Neural progenitor cell (in vitro differentiated cells): ENCODE data around the gene GAL3ST2. TPM values are rescaled to one million over a fixed set of nuclear protein-coding genes. Genes with fewer than 3 reads are reported as not detected.

Experiments used
- DNase-seq: peaks from one replicate; pipeline ENCODE4 v3.0.0-alpha.2; 2016; ENCODE audit warnings: low spot score
- H2AFZ ChIP-seq: fragments of 200-600 bp; sonication (generic); replicated peaks from 2 replicates; pipeline ENCODE4 v1.6.1; 2016; ENCODE audit warnings: antibody characterized with exemption
- H3F3A ChIP-seq: fragments of 200-600 bp; sonication (generic); 2 replicates; pipeline ENCODE4 v1.6.1; 2016; ENCODE audit warnings: antibody characterized with exemption, low read depth
- H3K27ac ChIP-seq: fragments of 200-600 bp; sonication (generic); 2 replicates; pipeline ENCODE4 v1.5.1; 2016; ENCODE audit warnings: mild to moderate bottlenecking
- H3K27me3 ChIP-seq: fragments of 200-600 bp; sonication (generic); 2 replicates; pipeline ENCODE4 v1.6.1; 2016; ENCODE audit warnings: mild to moderate bottlenecking, moderate library complexity
- H3K36me3 ChIP-seq: fragments of 200-600 bp; sonication (generic); 2 replicates; pipeline ENCODE4 v1.5.1; 2016
- H3K4me1 ChIP-seq: fragments of 200-600 bp; sonication (generic); 2 replicates; pipeline ENCODE4 v1.6.1; 2016; ENCODE audit warnings: mixed run types
- H3K4me2 ChIP-seq: fragments of 200-600 bp; sonication (generic); 2 replicates; pipeline ENCODE4 v1.6.1; 2016
- H3K4me3 ChIP-seq: fragments of 200-600 bp; sonication (generic); 2 replicates; pipeline ENCODE4 v1.5.1; 2016
- H3K79me2 ChIP-seq: fragments of 200-600 bp; sonication (generic); 2 replicates; pipeline ENCODE4 v1.6.1; 2016; ENCODE audit warnings: low read depth
- H3K9ac ChIP-seq: fragments of 200-600 bp; sonication (generic); 2 replicates; pipeline ENCODE4 v1.6.1; 2016
- H3K9me3 ChIP-seq: fragments of 200-600 bp; sonication (generic); 2 replicates; pipeline ENCODE4 v1.5.1; 2016; ENCODE audit warnings: low read depth
- H4K20me1 ChIP-seq: fragments of 200-600 bp; sonication (generic); 2 replicates; pipeline ENCODE4 v1.6.1; 2016; ENCODE audit warnings: low read depth
- H3K27ac Mint-ChIP-seq: 3 replicates; pipeline ENCODE4 v1.8.0; 2021; ENCODE audit warnings: mixed read lengths
- H3K27me3 Mint-ChIP-seq: 2 replicates; pipeline ENCODE4 v1.8.0; 2022; ENCODE audit warnings: low read depth, mild to moderate bottlenecking, inconsistent platforms, moderate library complexity, mixed read lengths; ENCODE audit not compliant: insufficient read depth
- H3K36me3 Mint-ChIP-seq: 3 replicates; pipeline ENCODE4 v1.8.0; 2021; ENCODE audit warnings: mixed read lengths
- H3K4me1 Mint-ChIP-seq: 3 replicates; pipeline ENCODE4 v1.8.0; 2021; ENCODE audit warnings: mixed read lengths
- H3K4me3 Mint-ChIP-seq: 3 replicates; pipeline ENCODE4 v1.8.0; 2021; ENCODE audit warnings: mild to moderate bottlenecking, moderate library complexity, mixed read lengths
- H3K9me3 Mint-ChIP-seq: 3 replicates; pipeline ENCODE4 v1.8.0; 2020; ENCODE audit warnings: mixed read lengths
- EZH2 ChIP-seq: fragments of 200-600 bp; sonication (generic); IDR thresholded peaks from 2 replicates; pipeline ENCODE4 v1.6.1; 2017; ENCODE audit warnings: antibody characterized with exemption, mild to moderate bottlenecking, moderate library complexity
- EZH2phosphoT487 ChIP-seq: fragments of 200-600 bp; sonication (generic); IDR thresholded peaks from 2 replicates; pipeline ENCODE4 v1.6.1; 2017; ENCODE audit warnings: antibody characterized with exemption
- total RNA-seq: library from RNA; depleted of rRNA; stranded (reverse); fragments of >200 nt; gene quantifications from 2 replicates; pipeline ENCODE4 v1.2.3, GENCODE V29; 2015; ENCODE audit warnings: low replicate concordance
- TF ChIP-seq, protein P1 (sequence below): fragments of 200-600 bp; sonication (generic); IDR thresholded peaks from 2 replicates; pipeline ENCODE4 v1.5.1; 2017; ENCODE audit warnings: antibody characterized with exemption, mild to moderate bottlenecking

GAL3ST2 gene
- total RNA-seq, 1 donor from 2014 or later, result not detected

DNA sequence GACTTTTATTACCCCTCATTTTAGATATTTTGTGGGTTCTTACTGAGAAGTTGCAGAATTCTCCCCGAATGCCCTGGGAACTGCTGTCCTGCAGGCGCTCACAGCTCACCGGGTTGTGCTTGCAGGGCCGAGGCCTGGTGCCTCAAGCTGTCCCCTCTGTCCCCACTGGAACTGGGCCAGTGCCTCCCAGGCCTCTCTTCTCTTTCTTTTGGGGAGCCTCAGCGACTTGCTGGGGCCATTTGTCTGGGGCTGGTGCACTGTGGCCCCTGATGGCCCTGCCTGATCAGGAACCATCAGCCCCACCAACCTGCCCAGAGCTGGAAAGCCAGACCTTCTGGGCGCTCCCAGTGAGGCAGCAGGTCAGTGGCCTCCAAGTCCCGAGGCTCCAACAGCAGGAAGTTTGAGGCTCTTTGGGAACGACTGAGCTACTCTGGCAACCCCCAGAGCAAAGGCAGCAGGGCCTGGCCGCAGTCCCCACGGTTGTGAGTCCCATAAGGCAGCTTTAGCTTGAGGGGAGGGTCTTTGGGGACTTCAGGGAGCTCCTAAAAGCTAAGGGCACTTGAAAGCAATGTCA, 17.7 kb downstream of the GAL3ST2 start:
- Histone ChIP-seq H4K20me1 (no peaks in the 10 kb centered on the region), H3K36me3 (no peaks in the 10 kb centered on the region), H3K9ac (no peak overlapping the region), H3K4me1 (no peaks in the 10 kb centered on the region), H3K27me3 (no peaks in the 10 kb centered on the region), H3K9me3 (peaks cover 9% of the 10 kb centered on the region), H3K4me3 (no peak overlapping the region), H3K27ac (no peak overlapping the region), H3K79me2 (no peaks in the 10 kb centered on the region), H3F3A (no peaks in the 10 kb centered on the region), H3K4me2 (no peak overlapping the region), H2AFZ (no peak overlapping the region)
- TF ChIP-seq EZH2phosphoT487 (no peak), EZH2 (no peak)
- TF ChIP-seq, protein P1, sequence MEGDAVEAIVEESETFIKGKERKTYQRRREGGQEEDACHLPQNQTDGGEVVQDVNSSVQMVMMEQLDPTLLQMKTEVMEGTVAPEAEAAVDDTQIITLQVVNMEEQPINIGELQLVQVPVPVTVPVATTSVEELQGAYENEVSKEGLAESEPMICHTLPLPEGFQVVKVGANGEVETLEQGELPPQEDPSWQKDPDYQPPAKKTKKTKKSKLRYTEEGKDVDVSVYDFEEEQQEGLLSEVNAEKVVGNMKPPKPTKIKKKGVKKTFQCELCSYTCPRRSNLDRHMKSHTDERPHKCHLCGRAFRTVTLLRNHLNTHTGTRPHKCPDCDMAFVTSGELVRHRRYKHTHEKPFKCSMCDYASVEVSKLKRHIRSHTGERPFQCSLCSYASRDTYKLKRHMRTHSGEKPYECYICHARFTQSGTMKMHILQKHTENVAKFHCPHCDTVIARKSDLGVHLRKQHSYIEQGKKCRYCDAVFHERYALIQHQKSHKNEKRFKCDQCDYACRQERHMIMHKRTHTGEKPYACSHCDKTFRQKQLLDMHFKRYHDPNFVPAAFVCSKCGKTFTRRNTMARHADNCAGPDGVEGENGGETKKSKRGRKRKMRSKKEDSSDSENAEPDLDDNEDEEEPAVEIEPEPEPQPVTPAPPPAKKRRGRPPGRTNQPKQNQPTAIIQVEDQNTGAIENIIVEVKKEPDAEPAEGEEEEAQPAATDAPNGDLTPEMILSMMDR, result no peak
- Mint-ChIP-seq H3K4me3 (no peak overlapping the region), H3K27me3 (peaks cover 6% of the 10 kb centered on the region), H3K9me3 (peaks cover 20% of the 10 kb centered on the region), H3K4me1 (no peaks in the 10 kb centered on the region), H3K36me3 (peaks cover 2% of the 10 kb centered on the region), H3K27ac (no peak overlapping the region)
- DNase-seq, result no peak

DNA sequence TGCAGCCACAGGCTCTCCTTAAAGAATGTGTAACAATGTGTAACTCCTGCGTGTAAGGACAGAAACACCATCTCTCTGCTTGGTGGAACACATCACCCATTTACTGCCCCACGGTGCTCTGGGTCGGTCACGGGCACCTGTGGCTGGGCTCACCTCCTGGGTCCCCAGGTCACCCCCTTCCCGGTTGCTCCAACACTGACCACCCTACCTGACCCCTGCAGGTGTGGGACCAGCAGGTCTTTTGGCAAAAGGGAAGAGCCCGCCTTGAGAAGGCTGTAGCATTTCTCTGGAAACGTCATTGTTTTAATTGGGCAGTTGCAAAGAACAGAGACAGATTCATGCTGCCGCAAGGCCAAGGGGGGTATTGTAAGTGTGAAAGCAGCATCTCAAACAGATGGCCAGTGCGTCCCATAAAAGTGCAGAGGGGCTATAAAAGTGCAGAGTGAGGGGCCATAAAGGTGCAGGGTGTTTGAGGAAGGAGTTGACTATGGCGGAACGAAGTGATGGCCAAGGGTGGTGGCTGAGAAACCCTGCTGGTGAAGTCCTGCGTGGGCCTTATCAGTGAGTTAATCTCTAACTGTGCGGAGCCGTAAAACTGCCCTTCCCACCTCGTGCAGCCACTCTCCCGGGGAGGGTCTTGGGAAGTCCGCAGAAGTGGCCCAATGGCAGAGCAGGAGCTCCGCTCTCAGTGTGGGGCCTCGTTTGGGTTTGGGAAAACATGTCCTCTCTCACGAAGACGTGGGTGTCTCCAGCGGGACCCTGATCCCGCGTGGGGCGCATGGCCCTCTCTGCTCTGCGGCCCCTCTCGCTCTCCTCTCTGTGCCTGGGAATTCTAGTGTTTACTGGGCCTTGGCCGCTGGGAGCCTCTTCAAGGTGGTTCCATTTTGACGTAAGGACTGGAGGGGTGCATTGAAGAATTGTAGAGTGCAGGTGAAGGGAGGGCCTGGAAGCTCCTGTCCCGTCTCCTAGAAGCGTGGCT, 18.7 kb downstream of the GAL3ST2 start:
- Histone ChIP-seq H4K20me1 (no peaks in the 10 kb centered on the region), H3K27me3 (no peaks in the 10 kb centered on the region), H3K79me2 (no peaks in the 10 kb centered on the region), H3K4me2 (no peak overlapping the region), H3K4me3 (no peak overlapping the region), H3F3A (no peaks in the 10 kb centered on the region), H3K9ac (no peak overlapping the region), H3K36me3 (no peaks in the 10 kb centered on the region), H3K27ac (no peak overlapping the region), H3K9me3 (peaks cover 3% of the 10 kb centered on the region), H3K4me1 (no peaks in the 10 kb centered on the region), H2AFZ (no peak overlapping the region)
- Mint-ChIP-seq H3K4me3 (no peak overlapping the region), H3K4me1 (no peaks in the 10 kb centered on the region), H3K27ac (no peak overlapping the region), H3K36me3 (peaks cover 2% of the 10 kb centered on the region), H3K9me3 (peaks cover 14% of the 10 kb centered on the region), H3K27me3 (peaks cover 7% of the 10 kb centered on the region)
- DNase-seq, result no peak
- TF ChIP-seq EZH2 (no peak), EZH2phosphoT487 (no peak)
- TF ChIP-seq, protein P1, result no peak

DNA sequence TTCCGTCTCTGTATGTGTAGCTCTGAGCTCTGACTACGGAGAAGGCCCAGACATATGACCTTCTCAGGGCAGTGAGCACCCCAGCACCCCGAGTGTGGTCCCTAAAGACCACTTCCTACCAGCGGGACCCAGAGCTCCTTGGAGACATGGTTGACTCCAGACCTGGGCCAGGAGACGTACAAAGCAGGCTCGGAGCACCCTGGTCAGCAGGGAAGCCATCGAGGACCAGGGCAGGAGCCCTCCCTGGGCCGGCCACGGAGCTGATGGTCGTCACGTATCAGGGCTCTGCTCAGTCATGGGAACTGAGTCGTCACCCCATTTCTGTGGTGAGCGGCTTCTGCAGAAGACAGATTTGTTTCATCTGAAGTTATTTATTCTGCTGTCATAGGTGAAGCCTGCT, 19.6 kb downstream of the GAL3ST2 start:
- Histone ChIP-seq H2AFZ (no peak overlapping the region), H3K9me3 (no peaks in the 10 kb centered on the region), H3F3A (no peaks in the 10 kb centered on the region), H3K4me3 (no peak overlapping the region), H4K20me1 (no peaks in the 10 kb centered on the region), H3K79me2 (no peaks in the 10 kb centered on the region), H3K36me3 (no peaks in the 10 kb centered on the region), H3K27ac (no peak overlapping the region), H3K27me3 (no peaks in the 10 kb centered on the region), H3K9ac (no peak overlapping the region), H3K4me2 (no peak overlapping the region), H3K4me1 (no peaks in the 10 kb centered on the region)
- H3K36me3 Mint-ChIP-seq, result peaks cover 2% of the 10 kb centered on the region
- peaks cover 8% of the 10 kb centered on the region for H3K9me3 Mint-ChIP-seq
- H3K4me1 Mint-ChIP-seq, result no peaks in the 10 kb centered on the region
- no peak overlapping the region for H3K4me3 Mint-ChIP-seq
- DNase-seq, result no peak
- peaks cover 9% of the 10 kb centered on the region for H3K27me3 Mint-ChIP-seq
- TF ChIP-seq, protein P1, result no peak
- no peak for TF ChIP-seq EZH2phosphoT487
- TF ChIP-seq EZH2, result no peak
- H3K27ac Mint-ChIP-seq, result no peak overlapping the region
